Ascending aorta (tissue), 2 donors: ENCODE measurements around the gene MKS1. TPM values are rescaled to one million over a fixed set of nuclear protein-coding genes. Genes with fewer than 3 reads are reported as not detected.
A peak's percentile ranks its signal among the peaks of the same experiment; 100 is the strongest.

Experiments
- DNase-seq, 2 donors: peaks; one replicate each; pipeline ENCODE4 v3.0.0-alpha.2; 2019; ENCODE audit warnings: low spot score in 2 of 2
- H3K27ac ChIP-seq, 2 donors: fragments of 200-600 bp; sonication (generic); one replicate each; pipeline ENCODE4 v1.5.1; 2016 to 2017; ENCODE audit warnings: mild to moderate bottlenecking in 1 of 2
- H3K27me3 ChIP-seq: fragments of 200-600 bp; sonication (generic); one replicate; pipeline ENCODE4 v1.5.1; 2017
- H3K36me3 ChIP-seq, 2 donors: fragments of 200-600 bp; sonication (generic); one replicate each; pipeline ENCODE4 v1.5.1; 2016
- H3K4me1 ChIP-seq, 2 donors: fragments of 200-600 bp; sonication (generic); one replicate each; pipeline ENCODE4 v1.5.1; 2016 to 2017; ENCODE audit warnings: mild to moderate bottlenecking in 1 of 2
- H3K4me3 ChIP-seq, 2 donors: fragments of 200-600 bp; sonication (generic); one replicate each; pipeline ENCODE4 v1.5.1; 2016 to 2017; ENCODE audit warnings: mild to moderate bottlenecking in 1 of 2
- H3K9me3 ChIP-seq, 2 donors: fragments of 200-600 bp; sonication (generic); one replicate each; pipeline ENCODE4 v1.5.1; 2016
- intact Hi-C: fragments of 100-400 bp; cut with DNase I; formaldehyde crosslinking; loops from one replicate; pipeline ENCODE4 v1.15.1; 2023
- total RNA-seq: library from RNA; depleted of rRNA; stranded (reverse); fragments of >200 nt; gene quantifications from one replicate; pipeline ENCODE4 v1.1.0, GENCODE V29; 2016
- TF ChIP-seq, protein P1 (sequence below), 3 experiments: fragments of 200-600 bp in 2 of 3; fragments of 450-650 bp in 1 of 3; sonication (generic) in 2 of 3; IDR thresholded peaks; one replicate each; pipeline ENCODE4 v1.5.1; 2016 to 2019; ENCODE audit warnings: antibody characterized with exemption in 3 of 3, mild to moderate bottlenecking in 1 of 3, moderate library complexity in 1 of 3

Gene MKS1
- total RNA-seq, 1 donor from 2014 or later: 1.5 TPM

DNA sequence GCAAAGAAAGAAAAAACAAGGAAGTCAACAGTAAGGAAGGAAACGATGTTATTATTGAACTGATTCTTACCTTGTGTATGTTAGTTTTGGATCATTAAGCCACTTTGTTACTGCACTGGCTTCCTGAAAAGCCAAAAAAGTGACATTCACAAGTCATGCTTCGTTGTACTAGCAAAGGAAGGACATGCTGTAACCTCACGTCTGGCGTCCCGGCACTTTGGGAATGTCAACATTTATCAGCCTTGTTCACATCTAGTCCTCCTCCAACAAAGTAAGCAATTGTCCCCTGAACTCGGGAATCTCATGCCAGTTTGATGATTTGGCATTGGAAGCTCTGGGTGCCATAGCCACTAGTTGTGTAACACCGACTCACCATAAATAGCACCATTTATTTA lies 731 bp upstream of the MKS1 start:
- H3K9me3 ChIP-seq: no peaks in the 10 kb centered on the region
- H3K4me1 ChIP-seq: no peaks in the 10 kb centered on the region
- H3K27me3 ChIP-seq: no peaks in the 10 kb centered on the region
- TF ChIP-seq, protein P1, sequence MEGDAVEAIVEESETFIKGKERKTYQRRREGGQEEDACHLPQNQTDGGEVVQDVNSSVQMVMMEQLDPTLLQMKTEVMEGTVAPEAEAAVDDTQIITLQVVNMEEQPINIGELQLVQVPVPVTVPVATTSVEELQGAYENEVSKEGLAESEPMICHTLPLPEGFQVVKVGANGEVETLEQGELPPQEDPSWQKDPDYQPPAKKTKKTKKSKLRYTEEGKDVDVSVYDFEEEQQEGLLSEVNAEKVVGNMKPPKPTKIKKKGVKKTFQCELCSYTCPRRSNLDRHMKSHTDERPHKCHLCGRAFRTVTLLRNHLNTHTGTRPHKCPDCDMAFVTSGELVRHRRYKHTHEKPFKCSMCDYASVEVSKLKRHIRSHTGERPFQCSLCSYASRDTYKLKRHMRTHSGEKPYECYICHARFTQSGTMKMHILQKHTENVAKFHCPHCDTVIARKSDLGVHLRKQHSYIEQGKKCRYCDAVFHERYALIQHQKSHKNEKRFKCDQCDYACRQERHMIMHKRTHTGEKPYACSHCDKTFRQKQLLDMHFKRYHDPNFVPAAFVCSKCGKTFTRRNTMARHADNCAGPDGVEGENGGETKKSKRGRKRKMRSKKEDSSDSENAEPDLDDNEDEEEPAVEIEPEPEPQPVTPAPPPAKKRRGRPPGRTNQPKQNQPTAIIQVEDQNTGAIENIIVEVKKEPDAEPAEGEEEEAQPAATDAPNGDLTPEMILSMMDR (IDR thresholded peaks at IDR 0.05): no peak
- H3K36me3 ChIP-seq: peaks cover 0 to 8% of the 10 kb centered on the region in 2 donors
- intact Hi-C loops: loop anchor here (1.0 to 5.0 kb wide), 5 partner anchors 133 to 411 kb away; partner anchors contain the start of genes MRPS23, SRSF1 and SUPT4H1
- H3K4me3 ChIP-seq: peak overlapping the region; percentile 58 to 65
- no peak for DNase-seq
- H3K27ac ChIP-seq: peak overlapping the region; percentile 56 to 67

DNA sequence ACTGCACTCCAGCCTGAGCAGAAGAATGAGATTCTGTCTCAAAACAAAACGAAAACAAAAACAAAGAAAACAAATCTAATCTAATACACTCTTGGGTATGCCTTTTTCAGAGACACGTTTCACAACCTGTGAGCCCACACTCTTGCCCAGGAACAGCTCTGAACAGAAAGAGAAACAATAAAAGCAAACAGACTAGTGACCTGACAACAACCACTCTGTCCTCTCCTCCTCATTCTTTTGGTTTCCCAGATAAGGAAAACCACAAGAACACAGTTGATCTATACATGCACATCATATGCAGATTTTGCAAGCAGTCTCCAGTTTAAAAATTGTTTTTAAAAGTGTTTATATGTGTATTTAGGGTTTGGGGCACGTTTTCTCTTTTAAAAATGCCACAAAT lies 1.3 kb downstream of the MKS1 start:
- no peaks in the 10 kb centered on the region for H3K9me3 ChIP-seq
- TF ChIP-seq, protein P1 (IDR thresholded peaks at IDR 0.05): no peak
- no peaks in the 10 kb centered on the region for H3K27me3 ChIP-seq
- intact Hi-C loops: loop anchor here (2.0 to 5.0 kb wide), 4 partner anchors 135 to 413 kb away; partner anchors contain the start of genes SRSF1 and SUPT4H1
- H3K4me3 ChIP-seq: no peak overlapping the region
- H3K36me3 ChIP-seq: peaks cover 10 to 22% of the 10 kb centered on the region in 2 donors
- no peak for DNase-seq
- no peaks in the 10 kb centered on the region for H3K4me1 ChIP-seq
- H3K27ac ChIP-seq: no peak overlapping the region

DNA sequence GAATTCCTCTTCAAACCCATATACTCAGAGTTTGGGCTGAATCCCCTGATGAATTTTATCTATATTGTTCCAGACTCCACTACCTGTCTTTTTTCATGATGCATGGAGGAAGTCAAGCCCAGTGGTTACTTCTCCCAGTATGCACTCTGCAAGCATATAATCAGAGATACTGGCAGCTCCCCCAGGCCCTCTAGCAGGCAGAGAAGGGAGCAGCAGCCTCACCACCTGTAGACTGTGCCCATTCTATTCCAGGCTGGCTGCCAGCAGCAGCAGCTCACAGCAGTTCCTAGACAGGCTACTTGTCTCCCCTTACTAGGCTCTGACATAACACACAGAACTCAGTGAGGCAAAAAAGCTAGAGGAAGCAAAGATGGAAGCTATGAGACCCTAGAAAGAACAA lies 3.4 kb downstream of the MKS1 start:
- H3K36me3 ChIP-seq: peaks cover 22 to 35% of the 10 kb centered on the region in 2 donors
- TF ChIP-seq, protein P1 (IDR thresholded peaks at IDR 0.05): no peak
- no peak overlapping the region for H3K27ac ChIP-seq
- H3K9me3 ChIP-seq: no peaks in the 10 kb centered on the region
- H3K4me3 ChIP-seq: no peak overlapping the region
- intact Hi-C loops: loop anchor here (5.0 kb wide), 1 partner anchor 208 kb away; the partner anchor contains the start of gene SRSF1
- no peaks in the 10 kb centered on the region for H3K4me1 ChIP-seq
- DNase-seq: no peak
- no peaks in the 10 kb centered on the region for H3K27me3 ChIP-seq

DNA sequence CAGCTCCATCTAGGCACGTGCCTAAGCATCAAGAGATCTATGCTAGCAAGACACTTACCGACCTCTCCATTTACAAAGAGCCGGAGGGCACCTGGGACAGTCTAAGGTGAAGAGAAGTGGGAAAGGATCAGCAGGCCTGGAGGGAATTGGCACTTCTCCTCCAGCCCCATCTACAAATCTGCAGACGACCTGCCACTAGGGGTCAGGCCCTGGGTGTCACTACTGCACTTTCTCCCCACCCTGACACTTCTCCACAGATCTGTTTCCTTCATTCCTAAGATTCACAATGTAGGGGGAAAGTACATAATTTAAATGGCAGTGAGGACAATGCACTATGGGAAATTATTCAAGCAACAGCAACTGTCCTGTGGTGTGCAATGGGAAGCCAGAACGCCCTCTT lies 8.1 kb downstream of the MKS1 start:
- intact Hi-C loops: no loop called here

DNA sequence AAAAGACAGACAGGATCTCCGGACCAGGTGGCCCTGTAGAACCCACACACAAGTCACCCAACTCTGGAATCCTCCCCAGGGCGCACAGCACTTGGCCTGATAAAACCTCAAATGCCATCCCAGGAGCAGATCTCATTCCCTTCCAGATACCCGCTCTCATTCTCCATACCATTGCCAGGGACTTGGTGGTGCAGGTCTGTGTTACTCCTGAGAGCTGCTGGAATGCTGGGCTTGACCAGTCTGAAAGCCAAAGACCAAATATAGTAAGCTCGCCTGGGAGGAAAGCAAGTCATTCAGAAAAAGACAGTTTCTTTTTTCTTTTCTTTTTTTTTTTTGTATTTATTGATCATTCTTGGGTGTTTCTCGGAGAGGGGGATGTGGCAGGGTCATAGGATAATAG lies 10.7 kb downstream of the MKS1 start:
- TF ChIP-seq, protein P1 (IDR thresholded peaks at IDR 0.05): no peak
- Histone ChIP-seq H3K27me3 (no peaks in the 10 kb centered on the region), H3K4me1 (no peaks in the 10 kb centered on the region), H3K9me3 (no peaks in the 10 kb centered on the region), H3K36me3 (peaks cover 36 to 58% of the 10 kb centered on the region in 2 donors), H3K27ac (no peak overlapping the region), H3K4me3 (no peak overlapping the region)
- intact Hi-C loops: no loop called here
- no peak for DNase-seq

More for the DNA sequence above, 8.1 kb downstream of the MKS1 start:
- Histone ChIP-seq H3K4me1 (no peaks in the 10 kb centered on the region), H3K36me3 (peaks cover 42 to 64% of the 10 kb centered on the region in 2 donors), H3K27ac (no peak overlapping the region), H3K9me3 (no peaks in the 10 kb centered on the region), H3K27me3 (no peaks in the 10 kb centered on the region), H3K4me3 (no peak overlapping the region)
- TF ChIP-seq, protein P1 (IDR thresholded peaks at IDR 0.05): no peak
- no peak for DNase-seq

DNA sequence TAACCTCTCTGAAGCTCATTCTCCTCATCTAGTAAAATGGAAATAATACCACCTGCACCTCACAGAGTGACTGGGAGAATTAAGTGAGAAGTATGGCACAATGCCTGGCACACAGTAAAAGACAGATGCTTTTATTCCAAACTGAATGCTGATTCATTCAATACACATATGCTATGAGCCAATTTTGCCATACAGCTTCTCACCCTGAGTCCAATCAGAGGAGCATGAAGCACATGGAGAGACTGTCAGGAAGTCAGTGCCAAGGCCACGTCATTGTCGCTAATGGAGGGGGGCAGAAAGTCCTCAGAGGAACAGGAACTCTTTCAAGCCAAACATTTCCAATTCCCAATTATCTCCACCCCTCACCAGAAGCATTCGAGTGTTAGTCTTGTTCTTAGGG lies 11.6 kb downstream of the MKS1 start:
- H3K27me3 ChIP-seq: no peaks in the 10 kb centered on the region
- no peak overlapping the region for H3K4me3 ChIP-seq
- DNase-seq: no peak
- TF ChIP-seq, protein P1 (IDR thresholded peaks at IDR 0.05): no peak
- intact Hi-C loops: no loop called here
- peaks cover 29 to 49% of the 10 kb centered on the region in 2 donors for H3K36me3 ChIP-seq
- no peaks in the 10 kb centered on the region for H3K4me1 ChIP-seq
- no peaks in the 10 kb centered on the region for H3K9me3 ChIP-seq
- no peak overlapping the region for H3K27ac ChIP-seq
